ENCODE results near the gene HACD4. TPM values are rescaled to one million over a fixed set of nuclear protein-coding genes. Genes with fewer than 3 reads are reported as not detected.

Gene HACD4
- total and polyA plus RNA-seq, 9 of the 15 experiments (the other 6 are each of a cell fraction or from before 2014, with no cell fraction given) = 0.02 TPM; not detected in 8

DNA sequence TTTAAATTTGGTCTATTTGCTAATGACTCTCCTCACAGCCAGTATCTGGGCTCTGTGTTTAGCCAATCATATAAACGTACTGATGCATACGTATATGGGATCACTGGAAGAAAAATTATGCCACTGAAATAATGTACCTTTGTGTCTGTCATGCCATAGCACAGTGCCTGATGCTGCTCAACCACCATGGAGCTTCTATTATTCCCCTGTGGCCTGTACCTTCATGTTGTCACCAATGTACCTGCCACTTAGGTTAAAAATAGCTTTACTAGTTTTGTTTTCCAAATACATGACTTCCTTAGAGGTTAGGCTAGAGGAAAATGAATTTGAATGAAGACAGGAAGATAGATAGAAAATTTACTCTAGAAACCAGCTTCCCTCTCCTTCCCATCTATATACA is 34.6 kb downstream of the HACD4 start:
- CTCF ChIA-PET (ENCODE audit: low intra/inter-chr PET ratio) = no interaction called here
- Histone ChIP-seq H3K9ac (ENCODE audit: insufficient read depth in 1 of 2, low read depth in 2 of 2, low read length in 2 of 2) (no peak overlapping the region), H3K9me1 (ENCODE audit: control insufficient read depth, insufficient read depth, low read length) (no peaks in the 10 kb centered on the region), H3K79me2 (ENCODE audit: control insufficient read depth, insufficient read depth, low read length) (no peaks in the 10 kb centered on the region), H3K9me3 (replicated peaks; ENCODE audit: control insufficient read depth, insufficient read depth, low read depth, low read length) (no peaks in the 10 kb centered on the region), H4K20me1 (replicated peaks; ENCODE audit: control insufficient read depth, insufficient read depth, low read length) (no peaks in the 10 kb centered on the region), H3K27me3 (ENCODE audit: control insufficient read depth in 2 of 2, insufficient read depth in 2 of 2, low read length in 2 of 2) (no peaks in the 10 kb centered on the region), H3K4me3 (no peak overlapping the region), H2AFZ (ENCODE audit: low read depth, low read length) (no peak overlapping the region), H3K36me3 (ENCODE audit: control insufficient read depth, insufficient read depth, low read length) (no peaks in the 10 kb centered on the region), H3K4me2 (ENCODE audit: insufficient read depth, low read length) (no peak overlapping the region), H3K27ac (ENCODE audit: extremely low read depth, low read depth, low read length) (no peak overlapping the region), H3K4me1 (replicated peaks in 1 of 2; ENCODE audit: control insufficient read depth in 2 of 2, insufficient read depth in 2 of 2, low read length in 2 of 2) (no peaks in the 10 kb centered on the region)
- in situ Hi-C loops (cut with MboI) (no loop called here), intact Hi-C loops (cut with micrococcal nuclease) (no loop called here)
- no CpG with 5 or more reads among the region's 2 CpGs for WGBS (ENCODE audit: insufficient coverage, low coverage, missing lambda C conversion rate)
- no TSS peak for BruUV-seq (replicated peaks)
- DNase-seq (ENCODE audit: extremely low read depth in 1 of 4, low spot score in 3 of 4) (no peak), ATAC-seq (no peak), FAIRE-seq (no peak)
- TF ChIP-seq SREBF2 (CRISPR knock-in tag; IDR thresholded peaks at IDR 0.05) (no peak), EP300 (IDR thresholded peaks at IDR 0.05; ENCODE audit: low read length) (no peak), CC2D1A (IDR thresholded peaks at IDR 0.05) (no peak), SETDB1 (IDR thresholded peaks at IDR 0.05; ENCODE audit: low read length) (no peak), NUFIP1 (IDR thresholded peaks at IDR 0.05; ENCODE audit: partially characterized antibody) (no peak), NFIX (CRISPR knock-in tag; IDR thresholded peaks at IDR 0.05; ENCODE audit: low read depth) (no peak), PRPF4 (IDR thresholded peaks at IDR 0.05; ENCODE audit: insufficient read depth, low read depth, low read length, poor library complexity, severe bottlenecking) (no peak)
- TF ChIP-seq, protein P1, sequence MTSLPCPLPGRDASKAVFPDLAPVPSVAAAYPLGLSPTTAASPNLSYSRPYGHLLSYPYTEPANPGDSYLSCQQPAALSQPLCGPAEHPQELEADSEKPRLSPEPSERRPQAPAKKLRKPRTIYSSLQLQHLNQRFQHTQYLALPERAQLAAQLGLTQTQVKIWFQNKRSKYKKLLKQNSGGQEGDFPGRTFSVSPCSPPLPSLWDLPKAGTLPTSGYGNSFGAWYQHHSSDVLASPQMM (CRISPR knock-in tag; IDR thresholded peaks at IDR 0.05) = no peak
- TF ChIP-seq, protein P2, sequence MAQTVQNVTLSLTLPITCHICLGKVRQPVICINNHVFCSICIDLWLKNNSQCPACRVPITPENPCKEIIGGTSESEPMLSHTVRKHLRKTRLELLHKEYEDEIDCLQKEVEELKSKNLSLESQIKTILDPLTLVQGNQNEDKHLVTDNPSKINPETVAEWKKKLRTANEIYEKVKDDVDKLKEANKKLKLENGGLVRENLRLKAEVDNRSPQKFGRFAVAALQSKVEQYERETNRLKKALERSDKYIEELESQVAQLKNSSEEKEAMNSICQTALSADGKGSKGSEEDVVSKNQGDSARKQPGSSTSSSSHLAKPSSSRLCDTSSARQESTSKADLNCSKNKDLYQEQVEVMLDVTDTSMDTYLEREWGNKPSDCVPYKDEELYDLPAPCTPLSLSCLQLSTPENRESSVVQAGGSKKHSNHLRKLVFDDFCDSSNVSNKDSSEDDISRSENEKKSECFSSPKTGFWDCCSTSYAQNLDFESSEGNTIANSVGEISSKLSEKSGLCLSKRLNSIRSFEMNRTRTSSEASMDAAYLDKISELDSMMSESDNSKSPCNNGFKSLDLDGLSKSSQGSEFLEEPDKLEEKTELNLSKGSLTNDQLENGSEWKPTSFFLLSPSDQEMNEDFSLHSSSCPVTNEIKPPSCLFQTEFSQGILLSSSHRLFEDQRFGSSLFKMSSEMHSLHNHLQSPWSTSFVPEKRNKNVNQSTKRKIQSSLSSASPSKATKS (CRISPR knock-in tag; IDR thresholded peaks at IDR 0.05) = no peak
- POLR2A ChIA-PET = no interaction called here
